ENCODE results near the gene POLR3E.

Gene POLR3E

GRCh38 chr16:22297114-22297870 lies at the start of gene POLR3E:
POLR3E (plus strand) TSS chr16:22297409; CDS start chr16:22302969, 5,560 bp downstream.
- in situ Hi-C loops (cut with HindIII; ENCODE audit: low sequenced_read_pairs) = no loop called here

GRCh38 chr16:22250522-22250921 lies 46.7 kb upstream of the POLR3E start:
- in situ Hi-C loops (cut with HindIII; ENCODE audit: low sequenced_read_pairs) = no loop called here

- in situ Hi-C loops (cut with HindIII; ENCODE audit: low sequenced_read_pairs) = no loop called here
These were observed 44.9 kb upstream of the POLR3E start for GRCh38 chr16:22252317-22252716.

- in situ Hi-C loops (cut with HindIII; ENCODE audit: low sequenced_read_pairs) = no loop called here
These were observed 43.9 kb upstream of the POLR3E start for GRCh38 chr16:22253272-22253671.

- in situ Hi-C loops (cut with HindIII; ENCODE audit: low sequenced_read_pairs) = no loop called here
These were observed 41.9 kb upstream of the POLR3E start for GRCh38 chr16:22255335-22255734.

- in situ Hi-C loops (cut with HindIII; ENCODE audit: low sequenced_read_pairs) = no loop called here
These were observed 39.8 kb upstream of the POLR3E start for GRCh38 chr16:22257440-22257839.

- in situ Hi-C loops (cut with HindIII; ENCODE audit: low sequenced_read_pairs) = loop anchor here (5.0 kb wide), 1 partner anchor 43 kb away; no protein-coding TSS in a partner anchor
These were observed 36.7 kb upstream of the POLR3E start for GRCh38 chr16:22260490-22260889.

- in situ Hi-C loops (cut with HindIII; ENCODE audit: low sequenced_read_pairs) = loop anchor here (5.0 kb wide), 1 partner anchor 45 kb away; no protein-coding TSS in a partner anchor
These were observed 34.7 kb upstream of the POLR3E start for GRCh38 chr16:22262460-22262859.

- in situ Hi-C loops (cut with HindIII; ENCODE audit: low sequenced_read_pairs) = loop anchor here (5.0 kb wide), 1 partner anchor 47 kb away; no protein-coding TSS in a partner anchor
These were observed 32.4 kb upstream of the POLR3E start for GRCh38 chr16:22264786-22265185.

- in situ Hi-C loops (cut with HindIII; ENCODE audit: low sequenced_read_pairs) = no loop called here
These were observed 31.9 kb upstream of the POLR3E start for GRCh38 chr16:22265351-22265750.

- in situ Hi-C loops (cut with HindIII; ENCODE audit: low sequenced_read_pairs) = no loop called here
These were observed 30.7 kb upstream of the POLR3E start for GRCh38 chr16:22266546-22266945.

- in situ Hi-C loops (cut with HindIII; ENCODE audit: low sequenced_read_pairs) = no loop called here
These were observed 29.4 kb upstream of the POLR3E start for GRCh38 chr16:22267764-22268163.

- in situ Hi-C loops (cut with HindIII; ENCODE audit: low sequenced_read_pairs) = no loop called here
These were observed 26.7 kb upstream of the POLR3E start for GRCh38 chr16:22270525-22270924.

- in situ Hi-C loops (cut with HindIII; ENCODE audit: low sequenced_read_pairs) = no loop called here
These were observed 24.1 kb upstream of the POLR3E start for GRCh38 chr16:22272870-22273650.

GRCh38 chr16:22274916-22275315 lies 22.3 kb upstream of the POLR3E start:
- in situ Hi-C loops (cut with HindIII; ENCODE audit: low sequenced_read_pairs) = no loop called here

- in situ Hi-C loops (cut with HindIII; ENCODE audit: low sequenced_read_pairs) = no loop called here
These were observed 18.6 kb upstream of the POLR3E start for GRCh38 chr16:22278441-22279230.

GRCh38 chr16:22282254-22282892 lies 14.8 kb upstream of the POLR3E start:
- in situ Hi-C loops (cut with HindIII; ENCODE audit: low sequenced_read_pairs) = no loop called here

GRCh38 chr16:22284637-22285036 lies 12.6 kb upstream of the POLR3E start:
- in situ Hi-C loops (cut with HindIII; ENCODE audit: low sequenced_read_pairs) = no loop called here

GRCh38 chr16:22285080-22285479 lies 12.1 kb upstream of the POLR3E start:
- in situ Hi-C loops (cut with HindIII; ENCODE audit: low sequenced_read_pairs) = no loop called here

GRCh38 chr16:22291020-22291419 lies 6.2 kb upstream of the POLR3E start:
- in situ Hi-C loops (cut with HindIII; ENCODE audit: low sequenced_read_pairs) = no loop called here

GRCh38 chr16:22291860-22292318 lies 5.3 kb upstream of the POLR3E start:
- in situ Hi-C loops (cut with HindIII; ENCODE audit: low sequenced_read_pairs) = no loop called here

All from DLD1 (cell line).